ENCODE results near the gene PHYHIPL.

- TF ChIP-seq CTCF (conservative IDR thresholded peaks at IDR 0.05 in 1 of 2, IDR thresholded peaks at IDR 0.05 in 1 of 2; ENCODE audit: extremely low read depth in 1 of 2, insufficient read depth in 1 of 2, low read depth in 1 of 2, low read length in 2 of 2) (no peak), EZH2 (IDR thresholded peaks at IDR 0.05; ENCODE audit: borderline replicate concordance, low read length) (no peak)
Measured at GRCh38 chr10:59265141-59265540, 88.7 kb downstream of the PHYHIPL start.
